ENCODE data around the gene CD226.

CD226 gene

GRCh38 chr18:69898241-69898861, 49.3 kb downstream of the CD226 start:
- Histone ChIP-seq H3K27ac (ENCODE audit: low read length) (no peak overlapping the region), H3K27me3 (ENCODE audit: low read depth, low read length) (no peaks in the 10 kb centered on the region), H3K36me3 (ENCODE audit: control insufficient read depth in 1 of 2, insufficient read depth in 2 of 2, low read length in 2 of 2) (peaks cover 0 to 4% of the 10 kb centered on the region in 2 donors), H3K4me3 (ENCODE audit: low read depth in 1 of 2, low read length in 2 of 2) (no peak overlapping the region), H3K4me1 (ENCODE audit: control insufficient read depth in 1 of 2, insufficient read depth in 2 of 2, low read length in 2 of 2) (no peaks in the 10 kb centered on the region), H3K9me3 (ENCODE audit: control insufficient read depth in 1 of 2, low read length in 2 of 2) (no peaks in the 10 kb centered on the region)

- Histone ChIP-seq H3K9me3 (ENCODE audit: control insufficient read depth in 1 of 2, low read length in 2 of 2) (no peaks in the 10 kb centered on the region), H3K27me3 (ENCODE audit: low read depth, low read length) (no peaks in the 10 kb centered on the region), H3K4me1 (ENCODE audit: control insufficient read depth in 1 of 2, insufficient read depth in 2 of 2, low read length in 2 of 2) (no peaks in the 10 kb centered on the region), H3K27ac (ENCODE audit: low read length) (no peak overlapping the region), H3K36me3 (ENCODE audit: control insufficient read depth in 1 of 2, insufficient read depth in 2 of 2, low read length in 2 of 2) (peaks cover 0 to 4% of the 10 kb centered on the region in 2 donors), H3K4me3 (ENCODE audit: low read depth in 1 of 2, low read length in 2 of 2) (no peak overlapping the region)
Observed at GRCh38 chr18:69897397-69898108, 50.1 kb downstream of the CD226 start.

GRCh38 chr18:69895066-69896047, 52.3 kb downstream of the CD226 start:
- Histone ChIP-seq H3K27me3 (ENCODE audit: low read depth, low read length) (no peaks in the 10 kb centered on the region), H3K27ac (ENCODE audit: low read length) (no peak overlapping the region), H3K36me3 (ENCODE audit: control insufficient read depth in 1 of 2, insufficient read depth in 2 of 2, low read length in 2 of 2) (peaks cover 0 to 4% of the 10 kb centered on the region in 2 donors), H3K4me3 (ENCODE audit: low read depth in 1 of 2, low read length in 2 of 2) (no peak overlapping the region), H3K4me1 (ENCODE audit: control insufficient read depth in 1 of 2, insufficient read depth in 2 of 2, low read length in 2 of 2) (no peaks in the 10 kb centered on the region), H3K9me3 (ENCODE audit: control insufficient read depth in 1 of 2, low read length in 2 of 2) (no peaks in the 10 kb centered on the region)

- Histone ChIP-seq H3K4me3 (ENCODE audit: low read depth in 1 of 2, low read length in 2 of 2) (no peak overlapping the region), H3K9me3 (ENCODE audit: control insufficient read depth in 1 of 2, low read length in 2 of 2) (no peaks in the 10 kb centered on the region), H3K27ac (ENCODE audit: low read length) (no peak overlapping the region)
Observed at GRCh38 chr18:69894467-69894866, 53.2 kb downstream of the CD226 start.

GRCh38 chr18:69890558-69890957, 57.1 kb downstream of the CD226 start:
- Histone ChIP-seq H3K27ac (ENCODE audit: low read length) (no peak overlapping the region), H3K9me3 (ENCODE audit: control insufficient read depth in 1 of 2, low read length in 2 of 2) (no peaks in the 10 kb centered on the region), H3K4me3 (ENCODE audit: low read depth in 1 of 2, low read length in 2 of 2) (no peak overlapping the region), H3K36me3 (ENCODE audit: control insufficient read depth in 1 of 2, insufficient read depth in 2 of 2, low read length in 2 of 2) (peaks cover 0 to 2% of the 10 kb centered on the region in 2 donors), H3K4me1 (ENCODE audit: control insufficient read depth in 1 of 2, insufficient read depth in 2 of 2, low read length in 2 of 2) (no peaks in the 10 kb centered on the region), H3K27me3 (ENCODE audit: low read depth, low read length) (no peaks in the 10 kb centered on the region)

More at GRCh38 chr18:69894467-69894866, 53.2 kb downstream of the CD226 start:
- Histone ChIP-seq H3K4me1 (ENCODE audit: control insufficient read depth in 1 of 2, insufficient read depth in 2 of 2, low read length in 2 of 2) (no peaks in the 10 kb centered on the region), H3K27me3 (ENCODE audit: low read depth, low read length) (no peaks in the 10 kb centered on the region), H3K36me3 (ENCODE audit: control insufficient read depth in 1 of 2, insufficient read depth in 2 of 2, low read length in 2 of 2) (peaks cover 0 to 4% of the 10 kb centered on the region in 2 donors)

- H3K4me1 ChIP-seq (ENCODE audit: control insufficient read depth in 1 of 2, insufficient read depth in 2 of 2, low read length in 2 of 2): peaks cover 0 to 3% of the 10 kb centered on the region in 2 donors
- H3K9me3 ChIP-seq (ENCODE audit: control insufficient read depth in 1 of 2, low read length in 2 of 2): no peaks in the 10 kb centered on the region
- H3K27ac ChIP-seq (ENCODE audit: low read length): no peak overlapping the region
- no peak overlapping the region for H3K4me3 ChIP-seq (ENCODE audit: low read depth in 1 of 2, low read length in 2 of 2)
- H3K36me3 ChIP-seq (ENCODE audit: control insufficient read depth in 1 of 2, insufficient read depth in 2 of 2, low read length in 2 of 2): no peaks in the 10 kb centered on the region
- H3K27me3 ChIP-seq (ENCODE audit: low read depth, low read length): no peaks in the 10 kb centered on the region
Observed at GRCh38 chr18:69889009-69889408, 58.7 kb downstream of the CD226 start.

GRCh38 chr18:69887256-69887655, 60.4 kb downstream of the CD226 start:
- H3K4me3 ChIP-seq (ENCODE audit: low read depth in 1 of 2, low read length in 2 of 2): no peak overlapping the region
- peaks cover 0 to 4% of the 10 kb centered on the region in 2 donors for H3K4me1 ChIP-seq (ENCODE audit: control insufficient read depth in 1 of 2, insufficient read depth in 2 of 2, low read length in 2 of 2)

GRCh38 chr18:69885841-69886531, 61.7 kb downstream of the CD226 start:
- Histone ChIP-seq H3K36me3 (ENCODE audit: control insufficient read depth in 1 of 2, insufficient read depth in 2 of 2, low read length in 2 of 2) (no peaks in the 10 kb centered on the region), H3K27me3 (ENCODE audit: low read depth, low read length) (no peaks in the 10 kb centered on the region), H3K9me3 (ENCODE audit: control insufficient read depth in 1 of 2, low read length in 2 of 2) (no peaks in the 10 kb centered on the region), H3K4me3 (ENCODE audit: low read depth in 1 of 2, low read length in 2 of 2) (no peak overlapping the region), H3K4me1 (ENCODE audit: control insufficient read depth in 1 of 2, insufficient read depth in 2 of 2, low read length in 2 of 2) (peaks cover 0 to 4% of the 10 kb centered on the region in 2 donors), H3K27ac (ENCODE audit: low read length) (no peak overlapping the region)

More at GRCh38 chr18:69887256-69887655, 60.4 kb downstream of the CD226 start:
- Histone ChIP-seq H3K27ac (ENCODE audit: low read length) (no peak overlapping the region), H3K27me3 (ENCODE audit: low read depth, low read length) (no peaks in the 10 kb centered on the region), H3K36me3 (ENCODE audit: control insufficient read depth in 1 of 2, insufficient read depth in 2 of 2, low read length in 2 of 2) (no peaks in the 10 kb centered on the region), H3K9me3 (ENCODE audit: control insufficient read depth in 1 of 2, low read length in 2 of 2) (no peaks in the 10 kb centered on the region)

GRCh38 chr18:69885355-69885754, 62.3 kb downstream of the CD226 start:
- Histone ChIP-seq H3K36me3 (ENCODE audit: control insufficient read depth in 1 of 2, insufficient read depth in 2 of 2, low read length in 2 of 2) (no peaks in the 10 kb centered on the region), H3K27ac (ENCODE audit: low read length) (no peak overlapping the region), H3K4me1 (ENCODE audit: control insufficient read depth in 1 of 2, insufficient read depth in 2 of 2, low read length in 2 of 2) (peaks cover 0 to 4% of the 10 kb centered on the region in 2 donors), H3K9me3 (ENCODE audit: control insufficient read depth in 1 of 2, low read length in 2 of 2) (no peaks in the 10 kb centered on the region), H3K4me3 (ENCODE audit: low read depth in 1 of 2, low read length in 2 of 2) (no peak overlapping the region), H3K27me3 (ENCODE audit: low read depth, low read length) (no peaks in the 10 kb centered on the region)

GRCh38 chr18:69883781-69884180, 63.9 kb downstream of the CD226 start:
- Histone ChIP-seq H3K4me1 (ENCODE audit: control insufficient read depth in 1 of 2, insufficient read depth in 2 of 2, low read length in 2 of 2) (peaks cover 0 to 4% of the 10 kb centered on the region in 2 donors), H3K36me3 (ENCODE audit: control insufficient read depth in 1 of 2, insufficient read depth in 2 of 2, low read length in 2 of 2) (no peaks in the 10 kb centered on the region), H3K9me3 (ENCODE audit: control insufficient read depth in 1 of 2, low read length in 2 of 2) (no peaks in the 10 kb centered on the region), H3K27me3 (ENCODE audit: low read depth, low read length) (no peaks in the 10 kb centered on the region), H3K27ac (ENCODE audit: low read length) (no peak overlapping the region), H3K4me3 (ENCODE audit: low read depth in 1 of 2, low read length in 2 of 2) (no peak overlapping the region)
